Measurements from ENCODE around the gene OTOL1.

Gene OTOL1

GRCh38 chr3:161545824-161546223 lies 49.2 kb downstream of the OTOL1 start:
- DNase-seq (ENCODE audit: low read depth) = no peak

- no peak for DNase-seq (ENCODE audit: low read depth)
Measured at GRCh38 chr3:161548301-161548700, 51.7 kb downstream of the OTOL1 start.

GRCh38 chr3:161549261-161549660 lies 52.7 kb downstream of the OTOL1 start:
- DNase-seq (ENCODE audit: low read depth) = no peak

GRCh38 chr3:161550491-161551195 lies 54.0 kb downstream of the OTOL1 start:
- no peak for DNase-seq (ENCODE audit: low read depth)

GRCh38 chr3:161551697-161552096 lies 55.1 kb downstream of the OTOL1 start:
- DNase-seq (ENCODE audit: low read depth) = no peak

GRCh38 chr3:161552984-161553560 lies 56.5 kb downstream of the OTOL1 start:
- DNase-seq (ENCODE audit: low read depth) = no peak

Data from GM04503 (cell line).